AG10803 (cell line): ENCODE measurements around the gene IGF2.

Experiments used
- DNase-seq: peaks from one replicate; pipeline ENCODE4 v3.0.0; 2010; ENCODE audit warnings: low read depth
- H3K4me3 ChIP-seq: 2 replicates; pipeline ENCODE4 v1.5.1; 2011; ENCODE audit warnings: mild to moderate bottlenecking, low read length, control low read depth
- CTCF ChIP-seq: conservative IDR thresholded peaks from 2 replicates; pipeline ENCODE4 v1.5.1; 2011; ENCODE audit warnings: mild to moderate bottlenecking, low read length, control low read depth, inconsistent platforms

The IGF2 gene

GRCh38 chr11:2088284-2088683, 50.9 kb downstream of the IGF2 start:
- TF ChIP-seq CTCF = no peak

GRCh38 chr11:2086239-2087040, 52.7 kb downstream of the IGF2 start:
- DNase-seq = no peak
- no peak for TF ChIP-seq CTCF
- no peak overlapping the region for H3K4me3 ChIP-seq

More at GRCh38 chr11:2088284-2088683, 50.9 kb downstream of the IGF2 start:
- H3K4me3 ChIP-seq = no peak overlapping the region
- DNase-seq = no peak

- H3K4me3 ChIP-seq = no peak overlapping the region
- no peak for DNase-seq
- TF ChIP-seq CTCF = no peak
Measured at GRCh38 chr11:2085251-2086066, 53.7 kb downstream of the IGF2 start.

- no peak for TF ChIP-seq CTCF
- H3K4me3 ChIP-seq = no peak overlapping the region
- DNase-seq = no peak
Measured at GRCh38 chr11:2084721-2085120, 54.5 kb downstream of the IGF2 start.
